Measurements from ENCODE around the gene ZRANB3. TPM values are rescaled to one million over a fixed set of nuclear protein-coding genes. Genes with fewer than 3 reads are reported as not detected.

ZRANB3 gene
- polyA plus RNA-seq, 1 donor (not counting 4 experiments of a cell fraction or from before 2014, with no cell fraction given), result 10.6 TPM

GRCh38 chr2:135163306-135163705 is 367.7 kb downstream of the ZRANB3 start:
- Histone ChIP-seq H2AFZ (ENCODE audit: control insufficient read depth, low read length) (no peak overlapping the region), H3K27me3 (ENCODE audit: control insufficient read depth, extremely low read depth, insufficient read depth, low read length) (no peaks in the 10 kb centered on the region), H3K9me3 (ENCODE audit: control insufficient read depth, low read depth, low read length) (no peaks in the 10 kb centered on the region), H4K20me1 (ENCODE audit: control insufficient read depth, extremely low read depth, insufficient read depth, low read length) (peaks cover 4% of the 10 kb centered on the region), H3K9me1 (ENCODE audit: control insufficient read depth, extremely low read depth, insufficient read depth, low read length) (no peaks in the 10 kb centered on the region), H3K36me3 (ENCODE audit: control insufficient read depth in 2 of 2, extremely low read depth in 1 of 2, insufficient read depth in 2 of 2, low read length in 2 of 2) (peaks cover 6 to 25% of the 10 kb centered on the region in 2 experiments), H3K4me1 (ENCODE audit: control insufficient read depth, extremely low read depth, insufficient read depth, low read length) (peaks cover 11% of the 10 kb centered on the region), H3K9ac (ENCODE audit: control insufficient read depth, extremely low read depth, insufficient read depth, low read length) (no peak overlapping the region), H3K79me2 (ENCODE audit: control insufficient read depth, insufficient read depth, low read length) (no peaks in the 10 kb centered on the region), H3K27ac (ENCODE audit: control insufficient read depth, insufficient read depth, low read length) (no peak overlapping the region), H3K4me2 (ENCODE audit: control insufficient read depth, extremely low read depth, insufficient read depth, low read depth, low read length) (no peak overlapping the region), H3K4me3 (ENCODE audit: control insufficient read depth in 2 of 3, extremely low read depth in 1 of 3, insufficient read depth in 2 of 3, low read depth in 1 of 3, low read length in 3 of 3) (no peak overlapping the region)
- no peak for TF ChIP-seq CTCF (optimal IDR thresholded peaks at IDR 0.05 in 1 of 3, IDR thresholded peaks at IDR 0.05 in 1 of 3, conservative IDR thresholded peaks at IDR 0.05 in 1 of 3; ENCODE audit: extremely low read depth in 1 of 3, insufficient read depth in 2 of 3, low read length in 3 of 3)
- no peak for TF ChIP-seq EZH2 (IDR thresholded peaks at IDR 0.05; ENCODE audit: low read length)
- FAIRE-seq (no peak), DNase-seq (ENCODE audit: low read depth, low spot score) (no peak)
- dilution Hi-C loops (cut with MboI; ENCODE audit: extremely low pct_ligation_motif_present, low sequenced_read_pairs), result no loop called here

GRCh38 chr2:135162786-135163185 is 368.2 kb downstream of the ZRANB3 start:
- Histone ChIP-seq H3K4me3 (ENCODE audit: control insufficient read depth in 2 of 3, extremely low read depth in 1 of 3, insufficient read depth in 2 of 3, low read depth in 1 of 3, low read length in 3 of 3) (no peak overlapping the region), H3K27ac (ENCODE audit: control insufficient read depth, insufficient read depth, low read length) (no peak overlapping the region), H4K20me1 (ENCODE audit: control insufficient read depth, extremely low read depth, insufficient read depth, low read length) (peaks cover 4% of the 10 kb centered on the region), H3K9me3 (ENCODE audit: control insufficient read depth, low read depth, low read length) (no peaks in the 10 kb centered on the region), H3K27me3 (ENCODE audit: control insufficient read depth, extremely low read depth, insufficient read depth, low read length) (no peaks in the 10 kb centered on the region), H3K9ac (ENCODE audit: control insufficient read depth, extremely low read depth, insufficient read depth, low read length) (no peak overlapping the region), H3K4me2 (ENCODE audit: control insufficient read depth, extremely low read depth, insufficient read depth, low read depth, low read length) (no peak overlapping the region), H3K36me3 (ENCODE audit: control insufficient read depth in 2 of 2, extremely low read depth in 1 of 2, insufficient read depth in 2 of 2, low read length in 2 of 2) (peaks cover 3 to 23% of the 10 kb centered on the region in 2 experiments), H3K79me2 (ENCODE audit: control insufficient read depth, insufficient read depth, low read length) (no peaks in the 10 kb centered on the region), H3K4me1 (ENCODE audit: control insufficient read depth, extremely low read depth, insufficient read depth, low read length) (peaks cover 11% of the 10 kb centered on the region), H3K9me1 (ENCODE audit: control insufficient read depth, extremely low read depth, insufficient read depth, low read length) (no peaks in the 10 kb centered on the region), H2AFZ (ENCODE audit: control insufficient read depth, low read length) (no peak overlapping the region)
- no peak for TF ChIP-seq EZH2 (IDR thresholded peaks at IDR 0.05; ENCODE audit: low read length)
- no peak for TF ChIP-seq CTCF (optimal IDR thresholded peaks at IDR 0.05 in 1 of 3, IDR thresholded peaks at IDR 0.05 in 1 of 3, conservative IDR thresholded peaks at IDR 0.05 in 1 of 3; ENCODE audit: extremely low read depth in 1 of 3, insufficient read depth in 2 of 3, low read length in 3 of 3)
- DNase-seq (ENCODE audit: low read depth, low spot score), result no peak
- dilution Hi-C loops (cut with MboI; ENCODE audit: extremely low pct_ligation_motif_present, low sequenced_read_pairs), result no loop called here
- no peak for FAIRE-seq
